Psoas muscle (tissue), 8 donors: ENCODE results near the gene PML. TPM values are rescaled to one million over a fixed set of nuclear protein-coding genes. Genes with fewer than 3 reads are reported as not detected.

Source experiments
- ATAC-seq, 4 donors: fragments of 200-7000 bp; cut with Tn5 transposase; one replicate each; pipeline ENCODE4 v1.9.1; 2020; ENCODE audit warnings: moderate library complexity in 3 of 4, mild to moderate bottlenecking in 2 of 4
- DNase-seq, 2 donors: peaks; one replicate each; pipeline ENCODE4 v3.0.0-alpha.2; 2020
- H3K27ac ChIP-seq: fragments of 200-600 bp; one replicate; pipeline ENCODE4 v1.8.0; 2022
- H3K27me3 ChIP-seq, 3 donors: fragments of 200-600 bp in 1 of 3; one replicate each; pipeline versions ENCODE4 v1.6.1 to v1.8.0; 2013 to 2022; ENCODE audit warnings: low read length in 2 of 3, mild to moderate bottlenecking in 2 of 3, moderate library complexity in 1 of 3; ENCODE audit not compliant: insufficient read depth in 3 of 3
- H3K36me3 ChIP-seq, 2 donors: fragments of 200-600 bp in 1 of 2; one replicate each; pipeline versions ENCODE4 v1.6.1 to v1.8.0; 2013 to 2022; ENCODE audit warnings: low read depth in 1 of 2, mild to moderate bottlenecking in 1 of 2, moderate library complexity in 1 of 2; ENCODE audit not compliant: insufficient read depth in 1 of 2
- H3K4me1 ChIP-seq: fragments of 200-600 bp; one replicate; pipeline ENCODE4 v1.8.0; 2022
- H3K4me3 ChIP-seq: fragments of 200-600 bp; one replicate; pipeline ENCODE4 v1.8.0; 2022; ENCODE audit warnings: mild to moderate bottlenecking
- H3K9me3 ChIP-seq: fragments of 200-600 bp; one replicate; pipeline ENCODE4 v1.8.0; 2022
- WGBS, 3 donors: extraction: QIAGEN DNeasy Blood & Tissue Kit; methylation state at CpG; one replicate each; pipeline versions ENCODE4 v1.1.6 to v1.1.7; 2013; 5-methylcytosine and 5-hydroxymethylcytosine counted together
- intact Hi-C, 2 donors: fragments of 100-400 bp; cut with DNase I; formaldehyde crosslinking; loops; one replicate each; pipeline versions ENCODE4 v1.11.0 to v1.14.2; 2022
- long read RNA-seq, 2 donors: library from polyadenylated mRNA; unstranded; transcript quantifications; one replicate each; pipeline ENCODE4 v2.0.0, GENCODE V29; 2021
- polyA plus RNA-seq, 3 donors: library from polyadenylated mRNA; stranded (reverse); fragments of 200-250 nt; gene quantifications; one replicate each; pipeline ENCODE4 v1.2.3, GENCODE V29; 2013
- total RNA-seq, 4 donors: library from RNA; stranded (reverse); fragmentation: NEBNext Ultra II Directional in 2 of 4; extraction: Animal tissue kit (Norgen Biotek cat#: 25700) in 2 of 4; gene quantifications; one replicate each; pipeline versions ENCODE4 v1.2.1 to v1.2.4, GENCODE V29; 2021 to 2023
- TF ChIP-seq, protein P1 (sequence below): fragments of 200-600 bp; IDR thresholded peaks from one replicate; pipeline ENCODE4 v1.8.0; 2022; ENCODE audit warnings: antibody characterized with exemption
- donor health status: healthy with polysubstance abuse.
- donor health status: DM: no; HTN: no; CAD: no; lungs with moderate emphysema.
- donor health status: Bipolar disorder and iron deficiency.
- donor health status: healthy.
- donor health status: DM: yes; HTN: yes; CAD: no.
- donor health status: DM: no; HTN: no; CAD: no.
- donor health status: DM: no; HTN: no; CAD: no.
- donor health status: DM: yes; HTN: yes; CAD: no.

Gene PML
- 10 to 100 TPM; 15.0 to 22.6 (median 15.6) TPM for total RNA-seq
- 10 to 100 TPM in 1 of 3 donors, 1 to 10 TPM in 2; 6.7 to 10.2 (median 7.5) TPM for polyA plus RNA-seq
- long read RNA-seq, donor 1, partial matches to known transcripts, result 4 of 11 reads
- long read RNA-seq, donor 1, other reads (novel, unspliced or antisense), result 4 of 11 reads
- long read RNA-seq, donor 2, full-length matches to known transcripts, result 4 of 13 reads
- long read RNA-seq, donor 2, partial matches to known transcripts, result 3 of 13 reads
- long read RNA-seq, donor 2, other reads (novel, unspliced or antisense), result 6 of 13 reads

- DNase-seq (peak; percentile 97), ATAC-seq (peak; percentile 85 to 87 (median 86))
- 0 to 1% (median 1%) methylated on average over 26 to 27 of the region's 27 CpGs for WGBS, 3 donors
- intact Hi-C loops, result no loop called here
- H3K9me3 ChIP-seq, result no peaks in the 10 kb centered on the region
- H3K36me3 ChIP-seq, result peaks cover 7 to 19% of the 10 kb centered on the region in 2 donors
- H3K27me3 ChIP-seq, result no peaks in the 10 kb centered on the region
- peaks cover 47% of the 10 kb centered on the region for H3K4me1 ChIP-seq
- H3K4me3 ChIP-seq, result peak within 1 kb of the TSS; percentile 92
- TF ChIP-seq, protein P1, sequence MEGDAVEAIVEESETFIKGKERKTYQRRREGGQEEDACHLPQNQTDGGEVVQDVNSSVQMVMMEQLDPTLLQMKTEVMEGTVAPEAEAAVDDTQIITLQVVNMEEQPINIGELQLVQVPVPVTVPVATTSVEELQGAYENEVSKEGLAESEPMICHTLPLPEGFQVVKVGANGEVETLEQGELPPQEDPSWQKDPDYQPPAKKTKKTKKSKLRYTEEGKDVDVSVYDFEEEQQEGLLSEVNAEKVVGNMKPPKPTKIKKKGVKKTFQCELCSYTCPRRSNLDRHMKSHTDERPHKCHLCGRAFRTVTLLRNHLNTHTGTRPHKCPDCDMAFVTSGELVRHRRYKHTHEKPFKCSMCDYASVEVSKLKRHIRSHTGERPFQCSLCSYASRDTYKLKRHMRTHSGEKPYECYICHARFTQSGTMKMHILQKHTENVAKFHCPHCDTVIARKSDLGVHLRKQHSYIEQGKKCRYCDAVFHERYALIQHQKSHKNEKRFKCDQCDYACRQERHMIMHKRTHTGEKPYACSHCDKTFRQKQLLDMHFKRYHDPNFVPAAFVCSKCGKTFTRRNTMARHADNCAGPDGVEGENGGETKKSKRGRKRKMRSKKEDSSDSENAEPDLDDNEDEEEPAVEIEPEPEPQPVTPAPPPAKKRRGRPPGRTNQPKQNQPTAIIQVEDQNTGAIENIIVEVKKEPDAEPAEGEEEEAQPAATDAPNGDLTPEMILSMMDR, result no peak
- H3K27ac ChIP-seq, result peak within 1 kb of the TSS; percentile 79
Measured at GRCh38 chr15:73994413-73994883, at the start of gene PML. Gene PML, plus strand, starts transcription at chr15:73994716. Its CDS starts 97 bp downstream, at chr15:73994813.

DNA sequence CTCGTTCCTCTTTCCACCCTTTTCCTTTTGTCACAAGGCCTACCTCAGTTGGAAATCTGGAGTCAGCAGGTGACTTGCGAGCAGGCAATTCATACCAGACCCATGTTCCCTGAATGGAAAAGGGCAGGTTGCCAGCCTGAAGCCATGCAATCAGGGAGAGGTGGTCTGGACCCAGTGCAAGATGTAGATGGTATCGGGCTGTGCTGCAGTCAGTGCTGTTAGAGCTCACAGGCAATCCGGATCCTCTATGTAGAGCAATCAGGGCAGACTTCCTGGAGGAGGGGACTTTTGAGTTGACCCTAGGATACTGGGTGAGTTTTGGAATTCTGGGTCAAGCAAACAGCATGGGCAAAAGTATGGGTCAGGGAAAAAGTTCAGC, 49.4 kb upstream of the PML start:
- H3K4me1 ChIP-seq, result no peaks in the 10 kb centered on the region
- WGBS, 3 donors, result 82 to 84% (median 83%) methylated on average over 4 of the region's 4 CpGs
- intact Hi-C loops, result no loop called here
- no peaks in the 10 kb centered on the region for H3K9me3 ChIP-seq
- H3K27ac ChIP-seq, result no peak overlapping the region
- no peaks in the 10 kb centered on the region for H3K27me3 ChIP-seq
- DNase-seq (peak in 1 of 2 donors; percentile 32), ATAC-seq (no peak)
- TF ChIP-seq, protein P1, result no peak
- no peak overlapping the region for H3K4me3 ChIP-seq
- peaks cover 0 to 33% of the 10 kb centered on the region in 2 donors for H3K36me3 ChIP-seq

GRCh38 chr15:73946046-73946721, 48.3 kb upstream of the PML start:
- Histone ChIP-seq H3K36me3 (peaks cover 0 to 33% of the 10 kb centered on the region in 2 donors), H3K4me3 (no peak overlapping the region), H3K27ac (no peak overlapping the region), H3K4me1 (peaks cover 6% of the 10 kb centered on the region), H3K27me3 (no peaks in the 10 kb centered on the region), H3K9me3 (no peaks in the 10 kb centered on the region)
- intact Hi-C loops, result no loop called here
- WGBS, 3 donors, result 89 to 92% (median 90%) methylated on average over 17 of the region's 17 CpGs
- peak in 1 of 2 donors; percentile 33 for DNase-seq
- TF ChIP-seq, protein P1, result no peak
- ATAC-seq, result no peak

GRCh38 chr15:73946795-73947370, 47.6 kb upstream of the PML start:
- Histone ChIP-seq H3K9me3 (no peaks in the 10 kb centered on the region), H3K36me3 (peaks cover 0 to 33% of the 10 kb centered on the region in 2 donors), H3K4me3 (no peak overlapping the region), H3K27ac (no peak overlapping the region), H3K27me3 (no peaks in the 10 kb centered on the region), H3K4me1 (peaks cover 12% of the 10 kb centered on the region)
- DNase-seq (peak in 1 of 2 donors; percentile 36), ATAC-seq (no peak)
- TF ChIP-seq, protein P1, result no peak
- 96 to 98% (median 97%) methylated on average over 9 of the region's 9 CpGs for WGBS, 3 donors
- intact Hi-C loops, result no loop called here
